HG03575 (cell line): ENCODE results near the gene PRPH.
"Not testable (repeated sequence)": the region's sequence is repeated elsewhere in the genome, so short reads cannot be mapped to it uniquely, and the experiment has no call there.

ENCODE experiments used
- ATAC-seq: cut with Tn5 transposase; IDR thresholded peaks from one replicate; pipeline ENCODE4 v1.9.1; 2021; ENCODE audit not compliant: unreplicated experiment, insufficient number of reproducible peaks, low FRiP score; ENCODE audit errors: extremely low read depth

PRPH gene

GRCh38 chr12:49274396-49275069 lies 20.4 kb upstream of the PRPH start:
- no peak for ATAC-seq

DNA sequence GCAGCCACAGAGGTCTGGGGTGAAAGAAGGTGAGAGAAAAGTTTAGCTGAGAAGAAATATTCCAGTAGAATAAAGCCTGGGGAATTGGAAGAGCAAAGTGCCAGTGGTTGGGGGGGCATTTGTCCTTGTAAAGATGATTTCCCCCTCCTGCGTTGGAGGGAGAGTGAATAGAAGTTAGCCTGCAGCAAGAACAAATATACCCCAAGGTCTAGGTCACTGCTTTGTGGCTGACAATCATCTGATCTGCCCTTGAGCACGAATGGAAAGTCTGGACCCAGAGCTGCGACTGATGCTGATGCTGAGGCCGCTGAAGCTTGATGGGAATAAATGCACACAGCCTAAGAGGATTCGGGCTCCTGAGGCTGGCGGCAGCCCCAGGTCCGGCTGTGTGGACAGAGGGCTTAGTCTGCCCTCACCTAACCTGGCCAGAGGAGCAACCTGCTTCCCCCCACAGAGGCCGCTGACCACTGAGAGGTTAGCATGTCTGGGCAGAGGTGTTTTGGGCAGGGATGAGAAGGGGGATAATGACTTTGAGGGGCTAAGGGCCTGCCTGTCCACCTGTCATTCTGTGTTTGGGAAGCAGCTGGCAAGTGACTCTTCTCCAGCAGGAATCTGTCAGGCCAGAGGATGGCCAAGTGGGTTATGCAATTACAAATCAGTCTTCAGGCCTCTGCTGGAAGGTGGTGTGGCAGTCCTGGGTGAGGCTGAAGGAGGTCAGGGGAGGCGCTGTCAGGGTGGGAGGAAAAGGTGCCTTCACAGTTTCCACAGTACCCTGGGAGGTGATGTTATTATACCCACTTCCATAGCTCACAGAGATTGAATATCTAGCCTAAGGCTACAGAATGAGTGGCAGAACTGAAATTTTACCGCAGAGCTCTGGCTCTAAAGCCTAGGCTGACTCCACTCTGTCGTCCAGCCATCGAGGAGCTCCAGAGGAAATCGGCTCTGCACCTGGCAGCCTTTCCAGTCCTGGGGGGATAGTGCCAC lies 18.4 kb upstream of the PRPH start:
- no peak for ATAC-seq

DNA sequence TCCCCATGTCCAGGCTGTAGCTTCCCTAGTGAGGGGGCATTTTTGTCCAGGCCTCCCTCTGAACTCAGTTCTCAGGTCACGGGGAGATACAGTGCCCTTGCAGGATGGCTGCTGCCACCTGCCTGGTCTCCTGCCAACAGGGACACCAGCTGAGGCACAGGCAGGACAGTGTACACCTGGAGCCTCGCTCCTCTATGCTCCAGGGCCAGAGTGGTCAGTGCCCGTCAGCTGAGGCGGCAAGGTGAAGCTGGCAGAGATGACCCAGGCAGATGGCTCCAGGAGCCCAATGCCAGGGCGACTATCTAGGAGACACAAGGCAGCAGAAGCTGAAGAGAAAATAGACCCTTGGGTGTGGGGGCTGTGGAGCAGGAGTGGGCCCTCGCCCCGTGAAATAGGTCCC lies 17.5 kb upstream of the PRPH start:
- no peak for ATAC-seq

DNA sequence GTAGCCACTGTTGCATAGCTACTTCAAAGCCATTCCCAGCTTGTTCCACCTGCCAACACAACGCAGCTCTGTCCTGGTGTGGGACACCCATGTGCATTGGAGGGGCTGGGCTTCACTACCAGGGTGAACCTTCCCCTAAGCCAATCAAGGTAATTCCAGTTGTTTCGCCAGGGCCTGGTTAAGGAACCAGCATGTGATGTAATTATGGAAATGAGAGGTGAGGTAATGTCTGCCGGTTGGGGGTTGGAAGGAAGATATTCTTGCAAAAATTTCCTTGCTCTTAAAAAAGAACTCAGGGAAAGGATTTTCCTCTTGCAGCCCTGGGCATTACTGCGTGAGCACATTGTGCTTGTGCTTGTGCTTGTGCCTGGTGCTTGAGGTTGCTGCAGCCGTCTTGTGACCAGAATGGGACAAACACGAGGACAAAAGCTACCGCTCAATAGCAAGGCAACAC lies 15.2 kb upstream of the PRPH start:
- no peak for ATAC-seq

DNA sequence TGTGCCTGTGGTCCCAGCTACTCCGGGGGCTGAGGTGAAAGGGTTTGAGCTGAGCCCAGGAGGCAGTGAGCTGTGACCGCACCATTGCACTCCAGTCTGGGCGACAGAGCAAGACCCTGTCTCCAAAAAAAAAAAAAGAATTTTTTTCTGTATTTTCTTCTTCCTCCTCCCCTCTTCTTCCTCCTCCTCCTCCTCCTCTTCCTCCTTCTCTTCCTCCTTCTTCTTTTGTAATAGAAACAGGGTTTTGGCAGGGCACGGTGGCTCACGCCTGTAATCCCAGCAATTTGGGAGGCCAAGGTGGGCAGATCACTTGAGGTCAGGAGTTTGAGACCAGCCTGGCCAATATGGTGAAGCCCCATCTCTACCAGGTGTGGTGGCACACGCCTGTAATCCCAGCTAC lies 14.4 kb upstream of the PRPH start:
- not testable (repeated sequence) for ATAC-seq

GRCh38 chr12:49282302-49282701 lies 12.6 kb upstream of the PRPH start:
- ATAC-seq: no peak

DNA sequence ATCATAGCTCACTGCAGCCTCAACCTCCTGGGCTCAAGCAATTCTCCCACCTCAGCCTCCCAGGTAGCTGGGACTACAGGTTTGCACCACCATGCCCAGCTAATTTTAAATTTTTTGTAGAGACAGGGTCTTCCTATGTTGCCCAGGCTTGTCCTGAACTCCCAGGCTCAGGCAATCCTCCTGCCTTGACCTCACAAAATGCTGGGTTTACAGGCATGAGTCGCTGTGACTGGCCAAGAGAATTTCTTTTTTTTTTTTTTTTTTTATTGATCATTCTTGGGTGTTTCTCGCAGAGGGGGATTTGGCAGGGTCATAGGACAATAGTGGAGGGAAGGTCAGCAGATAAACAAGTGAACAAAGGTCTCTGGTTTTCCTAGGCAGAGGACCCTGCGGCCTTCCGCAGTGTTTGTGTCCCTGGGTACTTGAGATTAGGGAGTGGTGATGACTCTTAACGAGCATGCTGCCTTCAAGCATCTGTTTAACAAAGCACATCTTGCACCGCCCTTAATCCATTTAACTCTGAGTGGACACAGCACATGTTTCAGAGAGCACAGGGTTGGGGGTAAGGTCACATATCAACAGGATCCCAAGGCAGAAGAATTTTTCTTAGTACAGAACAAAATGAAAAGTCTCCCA lies 12.1 kb upstream of the PRPH start:
- ATAC-seq: not testable (repeated sequence)

DNA sequence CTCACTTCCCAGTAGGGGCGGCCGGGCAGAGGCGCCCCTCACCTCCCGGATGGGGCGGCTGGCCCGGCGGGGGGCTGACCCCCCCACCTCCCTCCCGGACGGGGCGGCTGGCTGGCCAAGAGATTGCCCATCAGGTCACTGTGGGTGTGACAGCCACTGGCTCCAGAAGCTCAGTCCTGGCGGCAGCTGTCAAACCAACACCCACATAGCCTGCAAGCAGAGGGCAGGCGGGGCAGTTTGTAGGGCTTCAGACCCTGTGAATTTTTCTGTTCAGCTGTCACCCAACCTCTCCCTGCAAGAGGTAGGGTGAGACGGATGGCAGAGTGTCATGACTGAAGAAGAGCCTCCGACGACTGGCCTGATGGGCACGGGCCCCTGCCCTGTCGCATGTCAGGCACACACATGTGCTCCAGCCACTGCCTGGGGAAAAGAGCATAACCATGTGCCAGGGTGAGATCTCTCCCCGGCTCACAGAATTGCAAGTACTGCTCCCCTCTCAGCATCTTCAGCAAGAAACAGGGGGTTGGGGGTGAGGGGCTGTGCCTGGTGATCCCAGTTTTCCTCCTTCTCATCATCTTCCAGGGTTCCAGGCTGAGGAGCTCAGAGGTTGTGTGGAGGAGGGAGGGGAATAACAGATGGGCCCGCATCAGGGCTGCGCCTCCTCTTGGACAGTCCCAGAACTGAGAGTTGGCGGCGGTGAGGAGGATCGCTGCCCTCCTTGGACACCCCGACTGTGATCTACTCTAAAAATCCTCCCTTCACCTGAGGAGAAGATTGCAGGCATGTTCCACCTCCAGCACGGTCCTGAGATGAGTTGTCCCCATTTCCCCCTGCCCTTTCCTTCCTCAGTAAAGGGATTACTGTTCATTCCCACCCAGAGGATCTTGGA lies 11.2 kb upstream of the PRPH start:
- ATAC-seq: no peak

GRCh38 chr12:49284672-49285071 lies 10.3 kb upstream of the PRPH start:
- no peak for ATAC-seq

- ATAC-seq: no peak
These were observed 7.1 kb upstream of the PRPH start for GRCh38 chr12:49287876-49288275.

DNA sequence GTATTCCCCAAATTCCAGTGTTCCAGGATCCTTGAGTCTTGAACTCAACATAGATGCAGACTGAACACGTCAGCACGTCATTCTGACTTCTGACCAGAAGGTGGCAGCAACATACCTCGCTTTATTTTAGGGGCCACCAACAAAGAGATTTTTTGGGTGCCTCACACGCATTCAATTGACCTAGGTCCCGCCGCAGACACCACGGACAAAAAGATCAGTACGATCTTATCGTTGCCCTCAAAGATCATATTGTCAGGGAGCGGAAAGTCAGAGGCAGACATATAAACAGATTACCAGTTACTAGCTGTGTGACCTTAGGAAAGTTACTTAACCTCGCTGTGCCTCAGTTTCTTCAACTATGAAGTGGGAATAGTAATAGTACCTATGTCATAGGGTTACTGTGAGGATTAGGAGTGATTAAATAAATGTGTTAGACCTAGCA lies 6.5 kb upstream of the PRPH start:
- ATAC-seq: no peak

DNA sequence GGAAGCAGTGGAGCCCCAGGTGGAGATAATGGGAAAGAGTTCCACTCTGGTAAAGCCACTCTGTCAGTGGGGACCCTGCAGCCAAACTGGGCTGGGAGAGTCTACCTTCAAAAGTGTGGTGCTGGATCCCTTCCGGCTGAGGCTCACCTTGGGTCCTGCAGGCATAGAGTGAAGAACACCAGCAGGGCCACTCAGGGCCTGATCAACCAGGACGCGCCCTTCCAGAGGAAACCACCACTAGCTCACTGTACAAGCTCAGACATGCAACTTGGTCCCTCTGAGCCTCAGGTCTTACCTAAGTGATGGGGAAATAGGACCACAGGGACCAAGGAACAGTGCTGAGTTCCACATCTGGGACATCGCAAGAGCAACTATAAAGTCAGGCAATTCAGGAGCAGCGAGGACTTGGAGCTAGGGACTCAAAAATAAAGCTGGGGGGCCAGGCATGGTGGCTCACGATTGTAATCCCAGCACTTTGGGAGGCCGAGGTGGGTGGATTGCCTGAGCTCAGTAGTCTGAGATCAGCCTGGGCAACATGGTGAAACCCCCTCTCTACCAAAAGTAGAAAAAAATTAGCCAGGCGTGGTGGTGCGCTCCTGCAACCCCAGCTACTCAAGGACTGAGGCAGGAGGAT lies 5.9 kb upstream of the PRPH start:
- no peak for ATAC-seq

- ATAC-seq: no peak
These were observed 2.3 kb upstream of the PRPH start for GRCh38 chr12:49292729-49293055.

DNA sequence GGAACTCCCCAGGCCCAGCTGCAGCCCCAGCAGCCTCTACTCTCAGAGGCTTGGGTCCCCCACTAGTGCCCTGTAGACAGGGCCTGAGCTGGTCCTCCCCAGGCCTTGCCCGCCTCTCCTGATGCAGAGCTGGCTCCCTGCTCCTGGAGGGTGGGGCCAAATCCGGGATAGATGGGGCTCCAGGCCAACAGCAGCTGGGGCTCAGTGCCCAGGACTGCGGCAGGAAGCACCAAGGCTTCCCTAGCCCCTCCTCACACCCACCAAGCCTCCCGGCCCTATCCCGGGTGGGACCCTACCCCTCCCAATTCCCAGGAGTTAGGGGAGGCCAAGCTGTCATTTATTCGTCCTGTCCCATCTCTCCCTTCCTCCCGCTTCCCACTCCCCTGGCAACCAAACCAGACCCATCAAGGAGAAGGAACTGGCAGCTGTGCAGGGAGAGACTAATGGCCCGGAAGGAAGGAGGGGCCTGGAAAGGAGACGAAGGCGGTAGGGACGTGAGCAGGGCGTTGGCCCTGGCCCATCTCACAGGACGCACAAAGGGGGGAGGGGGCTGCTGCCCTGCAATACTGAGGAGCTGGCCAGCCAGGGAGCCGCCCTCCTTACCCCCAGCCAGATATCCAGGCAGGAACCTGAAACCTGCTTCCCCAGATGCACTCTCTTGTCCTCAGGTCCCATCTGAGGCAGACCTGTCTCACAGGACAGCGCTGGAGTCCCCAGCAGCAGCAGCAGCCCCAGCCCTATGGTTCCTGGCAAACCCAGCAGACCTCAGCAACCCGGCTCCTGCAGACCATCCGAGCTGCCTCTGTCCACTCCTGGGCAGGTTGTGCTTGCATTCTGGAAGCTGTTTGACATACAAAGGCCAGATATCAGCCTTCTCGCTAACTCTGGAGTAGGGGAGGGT lies 1.6 kb upstream of the PRPH start:
- ATAC-seq: no peak

DNA sequence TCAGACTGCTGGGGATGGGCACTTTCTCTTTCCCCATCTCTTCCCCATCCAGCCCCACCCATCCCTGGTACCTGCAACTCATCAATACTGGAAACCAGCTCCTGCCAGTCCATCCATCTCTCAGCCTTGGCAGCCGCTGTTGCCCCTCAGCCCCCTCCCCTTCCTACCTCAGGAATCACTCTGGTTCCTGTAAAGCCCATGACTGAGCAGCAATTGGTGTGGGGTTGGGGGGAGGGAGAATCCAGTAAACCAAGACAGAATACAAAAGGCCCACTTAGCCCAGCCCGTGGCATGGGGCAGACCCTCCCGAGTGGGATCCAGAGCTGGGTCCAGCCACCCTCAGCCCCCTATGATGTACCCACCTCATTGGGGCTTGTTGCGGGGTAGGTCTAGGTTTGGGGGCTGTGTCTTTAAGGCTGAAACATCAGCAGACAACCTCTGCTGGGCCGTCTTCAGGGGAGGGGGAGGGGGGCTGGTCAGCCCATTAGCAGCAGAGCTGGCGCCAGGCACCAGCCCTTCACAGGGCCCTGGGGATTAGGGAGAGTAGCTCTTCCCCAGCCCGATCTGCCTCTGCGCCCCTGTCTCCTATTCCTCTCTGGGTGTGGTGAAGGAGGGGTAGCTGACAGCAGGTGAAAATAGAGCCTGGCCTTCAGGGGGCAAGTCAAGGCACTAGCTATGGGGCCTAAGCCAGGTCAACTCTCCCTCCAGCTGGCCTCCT lies 702 bp upstream of the PRPH start:
- no peak for ATAC-seq

GRCh38 chr12:49294804-49295081 lies 204 bp upstream of the PRPH start:
- ATAC-seq: no peak
